Measurements from ENCODE around the gene LITAFD. TPM values are rescaled to one million over a fixed set of nuclear protein-coding genes. Genes with fewer than 3 reads are reported as not detected.

LITAFD gene
- total and polyA plus RNA-seq, 4 donors = not detected

- Histone ChIP-seq H3K27me3 (ENCODE audit: control insufficient read depth in 3 of 3, insufficient read depth in 3 of 3, low read length in 2 of 3) (no peaks in the 10 kb centered on the region), H3K9me3 (ENCODE audit: control insufficient read depth in 4 of 4, insufficient read depth in 3 of 4, low read length in 3 of 4) (no peaks in the 10 kb centered on the region), H3K9ac (ENCODE audit: insufficient read depth in 1 of 2, low read length in 2 of 2) (no peak overlapping the region), H3K4me1 (ENCODE audit: control insufficient read depth in 5 of 5, insufficient read depth in 5 of 5, low read length in 5 of 5) (peaks cover 4 to 15% (median 7%) of the 10 kb centered on the region in 5 donors), H3K36me3 (ENCODE audit: control insufficient read depth in 4 of 4, insufficient read depth in 4 of 4, low read length in 4 of 4) (peaks cover 10 to 17% (median 13%) of the 10 kb centered on the region in 4 donors), H3K27ac (ENCODE audit: low read depth in 1 of 2, low read length in 1 of 2) (no peak overlapping the region), H3K4me3 (no peak overlapping the region)
- ATAC-seq (ENCODE audit: insufficient read depth, low FRiP score) (no peak), DNase-seq (peak; percentile 58 to 90 (median 73))
- WGBS, 2 donors = 64% methylated on average over 10 of the region's 10 CpGs
- no peak for TF ChIP-seq CTCF (IDR thresholded peaks at IDR 0.05; ENCODE audit: control extremely low read depth, extremely low read depth)
These were observed 46.4 kb downstream of the LITAFD start for GRCh38 chr16:8928467-8928957.

GRCh38 chr16:8929086-8929748 is 47.1 kb downstream of the LITAFD start:
- peaks cover 4 to 15% (median 6%) of the 10 kb centered on the region in 5 donors for H3K4me1 ChIP-seq (ENCODE audit: control insufficient read depth in 5 of 5, insufficient read depth in 5 of 5, low read length in 5 of 5)
- ATAC-seq (ENCODE audit: insufficient read depth, low FRiP score) = no peak
- no peaks in the 10 kb centered on the region for H3K9me3 ChIP-seq (ENCODE audit: control insufficient read depth in 4 of 4, insufficient read depth in 3 of 4, low read length in 3 of 4)
- H3K27ac ChIP-seq (ENCODE audit: low read depth in 1 of 2, low read length in 1 of 2) = no peak overlapping the region
- DNase-seq = no peak
- H3K36me3 ChIP-seq (ENCODE audit: control insufficient read depth in 4 of 4, insufficient read depth in 4 of 4, low read length in 4 of 4) = peaks cover 10 to 16% (median 11%) of the 10 kb centered on the region in 4 donors
- H3K9ac ChIP-seq (ENCODE audit: insufficient read depth in 1 of 2, low read length in 2 of 2) = no peak overlapping the region
- H3K27me3 ChIP-seq (ENCODE audit: control insufficient read depth in 3 of 3, insufficient read depth in 3 of 3, low read length in 2 of 3) = no peaks in the 10 kb centered on the region
- H3K4me3 ChIP-seq = no peak overlapping the region
- no peak for TF ChIP-seq CTCF (IDR thresholded peaks at IDR 0.05; ENCODE audit: control extremely low read depth, extremely low read depth)
- WGBS, 2 donors = 91 to 95% methylated on average over 17 of the region's 17 CpGs

- H3K4me1 ChIP-seq (ENCODE audit: control insufficient read depth in 5 of 5, insufficient read depth in 5 of 5, low read length in 5 of 5) = peaks cover 0 to 15% (median 10%) of the 10 kb centered on the region in 5 donors
- H3K9ac ChIP-seq (ENCODE audit: insufficient read depth in 1 of 2, low read length in 2 of 2) = no peak overlapping the region
- no peaks in the 10 kb centered on the region for H3K27me3 ChIP-seq (ENCODE audit: control insufficient read depth in 3 of 3, insufficient read depth in 3 of 3, low read length in 2 of 3)
- no peak overlapping the region for H3K27ac ChIP-seq (ENCODE audit: low read depth in 1 of 2, low read length in 1 of 2)
- 51 to 57% methylated on average over 6 of the region's 6 CpGs for WGBS, 2 donors
- H3K4me3 ChIP-seq = no peak overlapping the region
- DNase-seq (peak; percentile 67 to 85 (median 67)), ATAC-seq (ENCODE audit: insufficient read depth, low FRiP score) (no peak)
- no peak for TF ChIP-seq CTCF (IDR thresholded peaks at IDR 0.05; ENCODE audit: control extremely low read depth, extremely low read depth)
- no peaks in the 10 kb centered on the region for H3K9me3 ChIP-seq (ENCODE audit: control insufficient read depth in 4 of 4, insufficient read depth in 3 of 4, low read length in 3 of 4)
- H3K36me3 ChIP-seq (ENCODE audit: control insufficient read depth in 4 of 4, insufficient read depth in 4 of 4, low read length in 4 of 4) = peaks cover 4 to 11% (median 9%) of the 10 kb centered on the region in 4 donors
These were observed 49.7 kb downstream of the LITAFD start for GRCh38 chr16:8931859-8932258.
